GM19438 (cell line): ENCODE measurements around the gene TESK1.
"Not testable (repeated sequence)": the region's sequence is repeated elsewhere in the genome, so short reads cannot be mapped to it uniquely, and the experiment has no call there.

Source experiments
- ATAC-seq: cut with Tn5 transposase; IDR thresholded peaks from one replicate; pipeline ENCODE4 v1.9.1; 2021; ENCODE audit warnings: low read depth; ENCODE audit not compliant: unreplicated experiment

The TESK1 gene

GRCh38 chr9:35612843-35613242 is 7.8 kb downstream of the TESK1 start:
- ATAC-seq, result no peak

- no peak for ATAC-seq
These were observed 11.1 kb downstream of the TESK1 start for GRCh38 chr9:35615981-35616680.

- ATAC-seq, result no peak
These were observed 11.8 kb downstream of the TESK1 start for GRCh38 chr9:35616681-35617459.

GRCh38 chr9:35617548-35617947 is 12.5 kb downstream of the TESK1 start:
- ATAC-seq, result no peak

- no peak for ATAC-seq
These were observed 13.3 kb downstream of the TESK1 start, which contains the start of gene CD72 for GRCh38 chr9:35618325-35618727. CD72 (minus strand) TSS chr9:35618413; CDS start chr9:35618303, 110 bp downstream.

- ATAC-seq, result peak; percentile 56
These were observed 14.1 kb downstream of the TESK1 start for GRCh38 chr9:35618854-35619799.

- ATAC-seq, result peak; percentile 49
These were observed 14.7 kb downstream of the TESK1 start for GRCh38 chr9:35619800-35620158.

GRCh38 chr9:35627575-35627974 is 22.5 kb downstream of the TESK1 start:
- no peak for ATAC-seq

- ATAC-seq, result no peak
These were observed 23.4 kb downstream of the TESK1 start for GRCh38 chr9:35628389-35628991.

- ATAC-seq, result no peak
These were observed 24.5 kb downstream of the TESK1 start for GRCh38 chr9:35629597-35629996.

- ATAC-seq, result no peak
These were observed 30.7 kb downstream of the TESK1 start for GRCh38 chr9:35635730-35636129.

- ATAC-seq, result no peak
These were observed 31.2 kb downstream of the TESK1 start for GRCh38 chr9:35636135-35636876.

- ATAC-seq, result not testable (repeated sequence)
These were observed 31.8 kb downstream of the TESK1 start for GRCh38 chr9:35636877-35637246.

GRCh38 chr9:35637427-35637955 is 32.4 kb downstream of the TESK1 start:
- not testable (repeated sequence) for ATAC-seq

- ATAC-seq, result not testable (repeated sequence)
These were observed 33.7 kb downstream of the TESK1 start for GRCh38 chr9:35638751-35639150.

GRCh38 chr9:35639225-35639624 is 34.2 kb downstream of the TESK1 start:
- not testable (repeated sequence) for ATAC-seq

GRCh38 chr9:35639631-35640030 is 34.6 kb downstream of the TESK1 start:
- no peak for ATAC-seq

- not testable (repeated sequence) for ATAC-seq
These were observed 35.4 kb downstream of the TESK1 start for GRCh38 chr9:35640431-35640830.

GRCh38 chr9:35641478-35641877 is 36.4 kb downstream of the TESK1 start:
- not testable (repeated sequence) for ATAC-seq
